ENCODE data around the gene LSM8. TPM values are rescaled to one million over a fixed set of nuclear protein-coding genes. Genes with fewer than 3 reads are reported as not detected.

The LSM8 gene
- total and polyA plus RNA-seq, 2 of the 8 experiments (the other 6 are each of a cell fraction or from before 2014, with no cell fraction given), result 36.9 to 51.0 TPM

DNA sequence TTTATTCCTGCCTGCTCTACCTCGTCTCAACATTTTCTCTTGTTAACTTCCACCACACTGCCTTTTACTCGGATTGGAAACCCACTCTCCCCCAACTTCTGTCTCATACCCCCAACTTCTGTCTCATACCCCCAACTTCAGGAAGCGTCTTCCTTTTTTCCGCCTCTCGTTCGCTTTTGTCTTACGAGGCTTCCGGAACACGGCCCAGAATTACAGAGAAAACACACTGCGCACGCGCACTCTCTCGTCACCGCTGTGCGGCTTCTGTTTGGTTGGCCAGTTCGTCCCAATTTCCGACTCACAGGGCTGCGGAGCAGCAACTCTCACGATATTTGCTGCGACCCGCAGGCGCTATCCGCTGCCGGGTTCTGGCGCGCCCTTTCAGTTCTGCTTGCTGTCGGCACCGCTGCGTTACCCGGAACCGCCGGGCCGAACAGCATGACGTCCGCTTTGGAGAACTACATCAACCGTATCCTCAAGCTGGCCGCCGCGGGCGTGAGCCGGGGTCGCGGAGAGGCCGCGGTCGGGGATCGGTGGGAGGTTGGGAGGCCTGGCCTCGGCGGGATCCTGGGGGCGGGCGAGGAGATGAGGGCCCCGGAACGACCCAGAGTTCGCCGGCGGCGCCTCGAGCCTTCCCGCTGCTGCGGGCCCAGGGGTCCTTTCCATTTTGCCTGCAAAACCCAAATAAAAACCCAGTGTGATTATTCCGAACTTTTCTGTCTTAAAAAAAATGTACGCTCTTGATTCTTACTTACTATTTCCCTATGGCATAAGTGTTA, at the start of gene LSM8 (continued):
- TF ChIP-seq NRF1 (IDR thresholded peaks at IDR 0.05; ENCODE audit: low read depth, low read length) (peak; percentile 68), POU5F1 (IDR thresholded peaks at IDR 0.05; ENCODE audit: low read depth, low read length) (no peak), FOSL1 (IDR thresholded peaks at IDR 0.05; ENCODE audit: insufficient read depth, low read depth, low read length) (no peak), RNF2 (IDR thresholded peaks at IDR 0.05; ENCODE audit: borderline replicate concordance, low read depth, low read length, missing control alignments, poor library complexity, severe bottlenecking) (no peak), CBX5 (IDR thresholded peaks at IDR 0.05; ENCODE audit: low read depth, low read length) (no peak), CHD2 (IDR thresholded peaks at IDR 0.05; ENCODE audit: low read length) (peak; percentile 94), HDAC6 (IDR thresholded peaks at IDR 0.05; ENCODE audit: low read depth, low read length) (no peak), SIN3A (conservative IDR thresholded peaks at IDR 0.05 in 1 of 2, IDR thresholded peaks at IDR 0.05 in 1 of 2; ENCODE audit: low read depth in 1 of 2, low read length in 2 of 2) (peak; percentile 55 to 72; a peak in 1 of 4 replicates), NANOG (IDR thresholded peaks at IDR 0.05; ENCODE audit: insufficient read depth, low read depth, low read length, poor library complexity, severe bottlenecking) (no peak), MAFK (IDR thresholded peaks at IDR 0.05; ENCODE audit: low read depth, low read length) (no peak), EGR1 (IDR thresholded peaks at IDR 0.05; ENCODE audit: borderline replicate concordance, low read depth, low read length) (no peak), TEAD4 (IDR thresholded peaks at IDR 0.05; ENCODE audit: low read depth, low read length) (no peak), EP300 (IDR thresholded peaks at IDR 0.05; ENCODE audit: borderline replicate concordance in 1 of 2, low read depth in 2 of 2, low read length in 2 of 2) (no peak), POLR2AphosphoS5 (IDR thresholded peaks at IDR 0.05; ENCODE audit: low read depth, low read length) (peak; percentile 73; the same call in 1 of the 2 replicates), KDM5A (IDR thresholded peaks at IDR 0.05; ENCODE audit: low read length) (no peak)

Measured in H1 (cell line).